HepG2 (cell line): Measurements from ENCODE around the gene KBTBD13. TPM values are rescaled to one million over a fixed set of nuclear protein-coding genes. Genes with fewer than 3 reads are reported as not detected.
A peak's percentile ranks its signal among the peaks of the same experiment; 100 is the strongest.

ENCODE experiments used
- E2F5 ChIP-seq: sonication (generic); formaldehyde crosslinking; conservative IDR thresholded peaks from 2 replicates; pipeline ENCODE4 v1.4.0; 2020; ENCODE audit warnings: missing genetic modification reagents
- GPBP1L1 ChIP-seq: sonication (generic); formaldehyde crosslinking; IDR thresholded peaks from 2 replicates; pipeline ENCODE4 v1.5.0; 2020; ENCODE audit warnings: mild to moderate bottlenecking, missing genetic modification reagents
- GTF2F1 ChIP-seq: fragments of 150-350 bp; IDR thresholded peaks from 2 replicates; pipeline ENCODE4 v1.6.1; 2014; ENCODE audit warnings: low read length
- HDAC6 ChIP-seq: fragments of 200-600 bp; sonication (generic); IDR thresholded peaks from 2 replicates; pipeline ENCODE4 v1.7.0; 2017; ENCODE audit warnings: mild to moderate bottlenecking, antibody characterized with exemption, low read length, low read depth
- HNRNPK ChIP-seq: fragments of 200-400 bp; formaldehyde crosslinking; IDR thresholded peaks from 2 replicates; pipeline ENCODE4 v1.6.1; 2018; ENCODE audit warnings: low read length, low read depth, moderate library complexity, mild to moderate bottlenecking; ENCODE audit not compliant: poor library complexity, severe bottlenecking
- NFKBIZ ChIP-seq: IDR thresholded peaks from 2 replicates; pipeline ENCODE4 v1.6.1; 2018; ENCODE audit warnings: missing genetic modification reagents, missing compliant biosample characterization
- POLR2A ChIP-seq, 2 experiments: IDR thresholded peaks; 2 replicates each; pipeline ENCODE4 v1.6.1; 2011; ENCODE audit warnings: low read depth in 2 of 2, low read length in 2 of 2, mild to moderate bottlenecking in 1 of 2, moderate library complexity in 1 of 2; ENCODE audit not compliant: insufficient read depth in 1 of 2
- RNF2 ChIP-seq: fragments of 450-650 bp; conservative IDR thresholded peaks from 2 replicates; pipeline ENCODE4 v1.6.1; 2016; ENCODE audit warnings: low read depth
- SOX6 ChIP-seq, 2 experiments: fragments of 450-650 bp in 1 of 2; sonication (generic) in 1 of 2; formaldehyde crosslinking in 1 of 2; IDR thresholded peaks; 2 replicates each; pipeline versions ENCODE4 v1.4.0 to v1.6.1; 2017 to 2020; ENCODE audit warnings: antibody characterized with exemption in 1 of 2, mild to moderate bottlenecking in 1 of 2, missing genetic modification reagents in 1 of 2
- TAF1 ChIP-seq: sonication (generic); formaldehyde crosslinking; IDR thresholded peaks from 2 replicates; pipeline ENCODE4 v1.4.0; 2020; ENCODE audit warnings: missing genetic modification reagents
- TGIF2 ChIP-seq: IDR thresholded peaks from 2 replicates; pipeline ENCODE4 v1.6.1; 2016; ENCODE audit warnings: control low read depth, missing compliant biosample characterization
- TMF1 ChIP-seq: sonication (generic); formaldehyde crosslinking; IDR thresholded peaks from 2 replicates; pipeline ENCODE4 v1.8.1; 2022; ENCODE audit warnings: low read depth, missing genetic modification reagents
- ZBTB49 ChIP-seq: sonication (generic); formaldehyde crosslinking; IDR thresholded peaks from 2 replicates; pipeline ENCODE4 v1.4.0; 2020; ENCODE audit warnings: missing genetic modification reagents, borderline replicate concordance
- ZFP36L1 ChIP-seq: sonication (generic); formaldehyde crosslinking; IDR thresholded peaks from 2 replicates; pipeline ENCODE4 v1.8.0; 2022; ENCODE audit warnings: mild to moderate bottlenecking, missing genetic modification reagents, moderate library complexity
- ZNF12 ChIP-seq: sonication (generic); formaldehyde crosslinking; IDR thresholded peaks from 2 replicates; pipeline ENCODE4 v1.5.0; 2020; ENCODE audit warnings: missing genetic modification reagents
- ZNF282 ChIP-seq: fragments of 450-650 bp; IDR thresholded peaks from 2 replicates; pipeline ENCODE4 v1.6.1; 2018; ENCODE audit not compliant: partially characterized antibody
- ZNF350 ChIP-seq: sonication (generic); formaldehyde crosslinking; IDR thresholded peaks from 2 replicates; pipeline ENCODE4 v1.4.0; 2020; ENCODE audit warnings: mild to moderate bottlenecking, low read depth, missing genetic modification reagents, borderline replicate concordance
- ZNF709 ChIP-seq: sonication (generic); formaldehyde crosslinking; IDR thresholded peaks from 2 replicates; pipeline ENCODE4 v1.5.0; 2020; ENCODE audit warnings: mild to moderate bottlenecking, missing genetic modification reagents
- ZNF770 ChIP-seq: sonication (generic); formaldehyde crosslinking; IDR thresholded peaks from 2 replicates; pipeline ENCODE4 v1.5.0; 2020; ENCODE audit warnings: mild to moderate bottlenecking, missing genetic modification reagents
- ZNF792 ChIP-seq: IDR thresholded peaks from 2 replicates; pipeline ENCODE4 v1.6.1; 2016
- ZSCAN21 ChIP-seq: sonication (generic); formaldehyde crosslinking; IDR thresholded peaks from 2 replicates; pipeline ENCODE4 v1.8.0; 2022; ENCODE audit warnings: mild to moderate bottlenecking, missing genetic modification reagents, moderate library complexity, borderline replicate concordance
- ZSCAN30 ChIP-seq: sonication (generic); formaldehyde crosslinking; IDR thresholded peaks from 2 replicates; pipeline ENCODE4 v1.5.0; 2020; ENCODE audit warnings: mild to moderate bottlenecking, missing genetic modification reagents
- polyA plus RNA-seq, 8 experiments: library from polyadenylated mRNA; depleted of rRNA in 3 of 8; stranded (reverse) in 7 of 8; unstranded in 1 of 8; fragments of >200 nt; fragmentation: Illumina TruSeq in 4 of 8; extraction: Trizol in 4 of 8; gene quantifications; 2 replicates each; pipeline versions ENCODE4 v1.2.1 to v1.2.3, GENCODE V29; 2011 to 2016; ENCODE audit warnings: low read depth in 4 of 8, missing spikeins in 1 of 8, mixed read lengths in 1 of 8; ENCODE audit not compliant: insufficient read depth in 1 of 8
- total RNA-seq, 5 experiments: library from RNA; depleted of rRNA; stranded (reverse); fragments of >200 nt; fragmentation: Illumina TruSeq; extraction: Trizol; gene quantifications; 2 replicates each; pipeline ENCODE4 v1.2.3, GENCODE V29; 2016; ENCODE audit warnings: low read depth in 1 of 5
- TF ChIP-seq, protein P1 (sequence below): sonication (generic); formaldehyde crosslinking; IDR thresholded peaks from 2 replicates; pipeline ENCODE4 v1.5.0; 2020; ENCODE audit warnings: missing genetic modification reagents

Gene KBTBD13
- total and polyA plus RNA-seq, 2 of the 13 experiments (the other 11 are each of a cell fraction or from before 2014, with no cell fraction given): not detected

GRCh38 chr15:65044724-65045481 lies 31.6 kb upstream of the KBTBD13 start, which contains the start of gene SLC51B (continued):
- TF ChIP-seq, protein P1, sequence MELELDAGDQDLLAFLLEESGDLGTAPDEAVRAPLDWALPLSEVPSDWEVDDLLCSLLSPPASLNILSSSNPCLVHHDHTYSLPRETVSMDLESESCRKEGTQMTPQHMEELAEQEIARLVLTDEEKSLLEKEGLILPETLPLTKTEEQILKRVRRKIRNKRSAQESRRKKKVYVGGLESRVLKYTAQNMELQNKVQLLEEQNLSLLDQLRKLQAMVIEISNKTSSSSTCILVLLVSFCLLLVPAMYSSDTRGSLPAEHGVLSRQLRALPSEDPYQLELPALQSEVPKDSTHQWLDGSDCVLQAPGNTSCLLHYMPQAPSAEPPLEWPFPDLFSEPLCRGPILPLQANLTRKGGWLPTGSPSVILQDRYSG (CRISPR knock-in tag): no peak
- no peak for TF ChIP-seq GPBP1L1 (CRISPR knock-in tag)
- TF ChIP-seq NFKBIZ (CRISPR knock-in tag): peak; percentile 83
- TF ChIP-seq GTF2F1: no peak
- no peak for TF ChIP-seq ZNF770 (CRISPR knock-in tag)
- peak; percentile 70; the same call in 1 of the 2 replicates for TF ChIP-seq ZNF350 (CRISPR knock-in tag)
- TF ChIP-seq E2F5 (CRISPR knock-in tag): no peak
- no peak for TF ChIP-seq SOX6 (IDR thresholded peaks at IDR 0.05)
- peak; percentile 99 for TF ChIP-seq SOX6 (CRISPR knock-in tag; IDR thresholded peaks at IDR 0.05)
- peak; percentile 22; the same call in 1 of the 2 replicates for TF ChIP-seq ZNF792 (CRISPR knock-in tag)
- 0 out of 2 replicates have a peak, but pooled peaks have one; percentile 32 for TF ChIP-seq ZFP36L1 (CRISPR knock-in tag)
- no peak for TF ChIP-seq ZNF282
- TF ChIP-seq ZSCAN30: no peak
- no peak for TF ChIP-seq RNF2
- no peak for TF ChIP-seq ZBTB49 (CRISPR knock-in tag)
- no peak; a peak in 3 of 4 replicates for TF ChIP-seq POLR2A (IDR thresholded peaks at IDR 0.05; ENCODE audit: insufficient read depth in 1 of 2, low read depth in 2 of 2, low read length in 2 of 2)
- TF ChIP-seq ZNF12 (CRISPR knock-in tag): 0 out of 2 replicates have a peak, but pooled peaks have one; percentile 51
- TF ChIP-seq ZSCAN21 (CRISPR knock-in tag): 0 out of 2 replicates have a peak, but pooled peaks have one; percentile 35
- no peak for TF ChIP-seq ZNF709 (CRISPR knock-in tag)
- peak; percentile 74 for TF ChIP-seq TGIF2 (CRISPR knock-in tag)
- no peak for TF ChIP-seq HNRNPK
- TF ChIP-seq HDAC6: no peak
- peak; percentile 42; the same call in 1 of the 2 replicates for TF ChIP-seq TAF1 (CRISPR knock-in tag)
- no peak for TF ChIP-seq TMF1
